ENCODE results near the gene TBC1D32.
"Not testable (repeated sequence)": the region's sequence is repeated elsewhere in the genome, so short reads cannot be mapped to it uniquely, and the experiment has no call there.

Gene TBC1D32

GRCh38 chr6:121319112-121319553 lies 15.1 kb downstream of the TBC1D32 start:
- DNase-seq, result no peak

GRCh38 chr6:121314381-121315112 lies 19.7 kb downstream of the TBC1D32 start:
- DNase-seq, result no peak

GRCh38 chr6:121311814-121312213 lies 22.5 kb downstream of the TBC1D32 start:
- not testable (repeated sequence) for DNase-seq

- no peak for DNase-seq
These were observed 23.8 kb downstream of the TBC1D32 start for GRCh38 chr6:121310495-121310894.

- no peak for DNase-seq
These were observed 24.4 kb downstream of the TBC1D32 start for GRCh38 chr6:121309768-121310469.

- DNase-seq, result peak; percentile 23
These were observed 28.2 kb downstream of the TBC1D32 start for GRCh38 chr6:121305957-121306607.

- DNase-seq, result no peak
These were observed 31.4 kb downstream of the TBC1D32 start for GRCh38 chr6:121302882-121303281.

- DNase-seq, result not testable (repeated sequence)
These were observed 33.1 kb downstream of the TBC1D32 start for GRCh38 chr6:121301156-121301555.

GRCh38 chr6:121297694-121298093 lies 36.6 kb downstream of the TBC1D32 start:
- no peak for DNase-seq

- no peak for DNase-seq
These were observed 49.2 kb downstream of the TBC1D32 start for GRCh38 chr6:121285041-121285440.

GRCh38 chr6:121274666-121275295 lies 59.5 kb downstream of the TBC1D32 start:
- no peak for DNase-seq

GRCh38 chr6:121263742-121264141 lies 70.5 kb downstream of the TBC1D32 start:
- no peak for DNase-seq

GRCh38 chr6:121260651-121261102 lies 73.6 kb downstream of the TBC1D32 start:
- DNase-seq, result peak; percentile 72

- DNase-seq, result no peak
These were observed 86.9 kb downstream of the TBC1D32 start for GRCh38 chr6:121247386-121247785.

GRCh38 chr6:121242386-121242785 lies 91.9 kb downstream of the TBC1D32 start:
- DNase-seq, result no peak

- DNase-seq, result no peak
These were observed 96.4 kb downstream of the TBC1D32 start for GRCh38 chr6:121237859-121238258.

GRCh38 chr6:121236984-121237383 lies 97.3 kb downstream of the TBC1D32 start:
- DNase-seq, result no peak

- DNase-seq, result no peak
These were observed 98.9 kb downstream of the TBC1D32 start for GRCh38 chr6:121235386-121235785.

GRCh38 chr6:121223930-121224329 lies 110.3 kb downstream of the TBC1D32 start:
- no peak for DNase-seq

- DNase-seq, result no peak
These were observed 111.1 kb downstream of the TBC1D32 start for GRCh38 chr6:121223212-121223611.

GRCh38 chr6:121222656-121223055 lies 111.6 kb downstream of the TBC1D32 start:
- no peak for DNase-seq

GRCh38 chr6:121216928-121217327 lies 117.4 kb downstream of the TBC1D32 start:
- no peak for DNase-seq

- not testable (repeated sequence) for DNase-seq
These were observed 120.9 kb downstream of the TBC1D32 start for GRCh38 chr6:121213341-121213740.

All from NCI-H2171 (cell line).